Stimulated activated CD8-positive, alpha-beta memory T cell treated with anti-CD3 and anti-CD28 coated beads, Interleukin-12 subunit alpha, Interleukin-12 subunit beta, amount 100 ng/mL, for 1 hour (primary cell): ENCODE measurements around the gene ATP8B3.
"Not testable (repeated sequence)": the region's sequence is repeated elsewhere in the genome, so short reads cannot be mapped to it uniquely, and the experiment has no call there.

ENCODE experiments used
- DNase-seq: peaks from one replicate; pipeline ENCODE4 v3.0.0-alpha.2; 2020; ENCODE audit warnings: low read depth

The ATP8B3 gene

DNA sequence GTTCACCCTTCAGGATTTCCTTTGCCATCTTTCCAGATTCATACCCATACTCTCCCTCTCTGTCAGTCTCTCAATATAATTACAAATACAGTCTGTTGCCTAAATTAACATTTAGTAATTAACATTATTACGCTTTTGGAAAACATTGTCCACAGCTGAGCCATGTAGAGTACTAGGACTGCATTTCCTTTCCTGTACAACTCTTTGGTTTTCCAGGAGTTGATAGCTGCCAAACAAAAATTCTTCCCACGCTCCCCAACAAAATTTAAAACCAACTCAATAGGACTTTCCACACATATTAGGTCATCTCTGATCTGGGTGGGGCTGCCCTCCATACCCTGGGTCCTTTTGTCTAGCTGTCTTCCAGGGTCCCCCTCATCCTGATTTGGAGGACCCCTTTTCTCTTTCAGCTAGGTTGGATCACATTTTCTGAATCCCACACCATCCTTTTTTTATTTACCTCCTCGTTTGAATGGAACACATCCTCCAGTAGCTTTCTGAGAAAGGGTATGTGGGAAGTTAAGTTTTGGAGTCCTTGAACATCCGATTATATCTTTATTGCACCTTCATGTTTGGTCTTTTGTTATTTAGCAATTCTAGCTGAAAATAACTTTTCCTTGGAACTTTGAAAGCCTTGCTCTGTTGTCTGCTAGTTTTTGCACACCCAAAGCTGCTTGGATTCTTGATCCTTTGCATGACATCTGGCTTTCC, 41.1 kb downstream of the ATP8B3 start:
- DNase-seq: no peak

- no peak for DNase-seq
These were observed 42.5 kb downstream of the ATP8B3 start for GRCh38 chr19:1769645-1769985.

DNA sequence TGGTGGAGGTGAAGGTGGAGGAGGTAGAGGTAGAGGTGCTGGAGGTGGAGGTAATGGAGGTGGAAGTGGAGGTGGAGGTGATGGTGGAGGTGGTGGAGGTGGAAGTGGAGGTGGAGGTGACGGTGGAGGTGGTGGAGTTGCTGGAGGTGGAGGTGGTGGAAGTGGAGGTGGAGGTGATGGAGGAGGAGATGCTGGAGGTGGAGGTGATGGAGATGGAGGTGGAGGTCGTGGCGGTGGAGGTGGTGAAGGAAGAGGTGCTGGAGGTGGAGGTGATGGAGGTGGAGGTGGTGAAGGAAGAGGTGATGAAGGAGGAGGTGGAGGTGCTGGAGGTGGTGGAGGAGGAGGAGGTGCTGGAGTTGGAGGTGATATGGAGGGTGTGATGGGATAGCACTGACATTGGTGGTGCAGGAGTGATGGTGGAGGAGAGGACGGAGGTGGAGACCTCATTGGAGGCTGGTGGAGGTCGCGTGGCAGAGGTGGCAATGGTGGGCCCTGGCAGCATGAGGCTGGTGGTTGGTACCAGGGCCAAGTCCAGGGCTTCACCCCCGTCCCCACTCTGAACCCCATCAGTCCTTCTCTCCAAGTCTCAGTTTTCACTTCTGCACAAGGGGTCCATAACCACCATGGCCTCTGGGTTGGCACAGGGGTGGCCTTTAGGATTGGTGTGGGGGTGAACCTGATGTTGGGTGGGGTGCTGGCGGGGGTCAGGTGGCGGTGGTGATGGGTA, 43.0 kb downstream of the ATP8B3 start:
- DNase-seq: no peak

- DNase-seq: no peak
These were observed 43.8 kb downstream of the ATP8B3 start for GRCh38 chr19:1768248-1768647.

GRCh38 chr19:1767464-1767933, 44.6 kb downstream of the ATP8B3 start:
- DNase-seq: peak; percentile 32

- no peak for DNase-seq
These were observed 45.2 kb downstream of the ATP8B3 start for GRCh38 chr19:1766800-1767352.

DNA sequence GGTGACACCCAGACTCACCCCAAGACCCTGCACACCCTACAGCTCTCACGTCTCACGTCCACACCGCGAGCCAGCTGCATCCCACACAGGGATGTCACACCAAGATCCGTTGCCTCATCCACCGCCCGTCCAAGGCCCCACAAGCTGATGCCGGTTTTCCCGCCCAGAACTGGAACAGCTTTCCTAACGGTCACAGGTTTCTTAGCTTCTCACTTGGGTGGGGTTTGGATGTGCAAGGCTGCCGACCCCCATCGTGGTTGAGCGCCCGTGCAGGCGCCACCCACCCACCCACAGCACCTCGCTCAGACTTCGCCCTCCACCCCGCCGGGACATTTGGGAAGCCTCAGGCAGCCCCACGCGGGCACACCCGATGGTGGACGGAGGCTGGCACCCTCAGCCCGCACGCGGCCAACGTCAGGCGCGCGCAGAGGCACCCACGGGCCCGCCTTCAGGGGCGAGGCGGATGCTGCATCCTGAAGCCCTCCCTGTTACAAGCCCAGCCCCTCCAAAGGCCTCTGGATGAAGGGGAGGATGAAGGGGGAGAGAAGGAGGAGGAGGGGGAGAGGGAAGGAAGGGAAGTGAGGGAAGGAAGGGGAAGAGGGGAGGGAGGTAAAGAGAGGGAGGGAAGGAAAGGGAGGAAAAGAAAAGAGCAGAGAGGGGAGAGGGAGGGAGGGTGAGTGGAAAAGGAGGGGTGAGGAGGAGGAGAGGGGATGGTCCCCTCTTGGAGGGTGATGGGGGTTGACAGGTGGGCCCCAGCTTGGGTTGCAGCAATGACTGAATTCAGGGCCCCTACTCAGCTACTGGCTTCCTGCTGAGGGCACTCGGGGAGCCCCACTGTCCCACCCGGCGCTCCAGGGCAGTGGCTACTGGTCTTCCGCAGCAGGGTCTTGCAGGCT, 45.9 kb downstream of the ATP8B3 start:
- DNase-seq: no peak

DNA sequence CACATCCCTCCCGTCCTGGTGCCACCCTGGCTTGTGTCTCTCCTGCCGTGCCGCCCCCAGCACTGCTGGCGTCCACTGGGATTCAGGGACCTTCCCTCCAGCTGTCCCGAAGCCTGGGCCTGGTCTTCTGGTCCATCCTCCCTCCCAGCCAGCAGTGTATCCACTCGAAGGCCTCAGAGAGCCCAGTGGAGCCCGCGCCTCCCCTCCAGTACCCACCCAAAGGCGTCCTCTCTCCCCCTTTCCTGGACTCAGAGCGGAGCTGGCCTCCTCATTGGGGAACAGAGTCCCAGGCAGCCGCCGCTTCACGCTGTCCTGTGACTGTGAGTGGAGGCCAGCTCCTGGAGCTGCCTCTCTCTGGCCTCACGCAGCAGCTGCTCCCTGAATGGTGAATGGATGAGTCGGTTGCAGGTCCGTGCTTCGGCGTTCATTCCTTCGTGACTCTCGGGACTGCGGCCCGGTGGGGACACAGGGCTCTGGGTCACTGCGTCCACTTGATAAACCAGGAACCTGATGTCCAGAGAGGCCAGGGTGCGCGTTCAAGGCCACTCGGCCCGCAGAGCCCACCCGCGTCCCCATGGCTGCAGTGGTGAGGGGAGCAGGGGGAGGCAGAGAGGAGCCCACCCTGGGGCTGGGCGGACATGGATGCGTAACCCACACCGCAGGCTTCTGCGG, 46.7 kb downstream of the ATP8B3 start:
- no peak for DNase-seq

GRCh38 chr19:1764729-1765128, 47.3 kb downstream of the ATP8B3 start:
- no peak for DNase-seq

- DNase-seq: no peak
These were observed 48.1 kb downstream of the ATP8B3 start for GRCh38 chr19:1763648-1764639.

DNA sequence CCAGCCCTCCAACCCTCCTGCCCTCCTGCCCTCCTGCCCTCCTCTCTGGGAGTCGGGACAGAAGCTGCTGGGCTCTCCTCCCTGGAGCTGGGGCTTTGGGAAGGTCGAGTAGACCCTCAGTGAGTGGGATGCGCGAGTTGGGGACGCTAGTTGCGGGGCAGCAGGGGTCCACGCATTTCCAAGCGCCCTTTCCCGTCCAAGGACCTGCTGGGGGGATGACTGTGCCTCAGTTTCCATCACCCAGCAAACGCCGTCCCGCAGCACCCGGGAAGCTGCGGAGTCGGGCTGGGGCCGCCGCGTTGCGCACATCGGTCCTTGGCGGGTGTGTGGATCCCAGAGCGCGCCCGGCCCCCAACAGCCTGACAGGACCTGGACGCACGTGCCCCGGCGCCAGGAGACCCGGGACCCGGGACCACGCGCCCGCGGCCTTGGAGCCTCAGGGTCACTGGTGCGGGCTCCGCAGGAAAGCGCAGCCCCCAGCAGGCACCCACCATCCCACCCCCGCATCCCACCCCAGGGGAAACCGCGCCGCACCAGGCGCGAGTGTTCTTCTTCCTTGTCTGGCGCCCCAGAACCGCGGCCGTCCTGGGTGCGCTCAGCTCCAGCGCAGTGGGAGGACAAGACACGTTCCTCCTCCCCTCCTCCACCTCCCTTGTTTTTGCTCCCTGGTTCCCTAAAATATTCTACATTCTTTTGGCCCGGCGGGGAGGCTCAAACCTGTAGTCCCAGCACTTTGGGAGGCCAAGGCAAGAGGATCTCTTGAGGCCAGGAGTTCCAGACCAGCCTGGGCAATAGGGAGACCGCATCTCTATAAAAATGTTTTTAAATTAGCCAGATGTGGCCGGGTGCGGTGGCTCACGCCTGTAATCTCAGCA, 49.6 kb downstream of the ATP8B3 start:
- no peak for DNase-seq

- no peak for DNase-seq
These were observed 50.4 kb downstream of the ATP8B3 start for GRCh38 chr19:1761528-1762242.

DNA sequence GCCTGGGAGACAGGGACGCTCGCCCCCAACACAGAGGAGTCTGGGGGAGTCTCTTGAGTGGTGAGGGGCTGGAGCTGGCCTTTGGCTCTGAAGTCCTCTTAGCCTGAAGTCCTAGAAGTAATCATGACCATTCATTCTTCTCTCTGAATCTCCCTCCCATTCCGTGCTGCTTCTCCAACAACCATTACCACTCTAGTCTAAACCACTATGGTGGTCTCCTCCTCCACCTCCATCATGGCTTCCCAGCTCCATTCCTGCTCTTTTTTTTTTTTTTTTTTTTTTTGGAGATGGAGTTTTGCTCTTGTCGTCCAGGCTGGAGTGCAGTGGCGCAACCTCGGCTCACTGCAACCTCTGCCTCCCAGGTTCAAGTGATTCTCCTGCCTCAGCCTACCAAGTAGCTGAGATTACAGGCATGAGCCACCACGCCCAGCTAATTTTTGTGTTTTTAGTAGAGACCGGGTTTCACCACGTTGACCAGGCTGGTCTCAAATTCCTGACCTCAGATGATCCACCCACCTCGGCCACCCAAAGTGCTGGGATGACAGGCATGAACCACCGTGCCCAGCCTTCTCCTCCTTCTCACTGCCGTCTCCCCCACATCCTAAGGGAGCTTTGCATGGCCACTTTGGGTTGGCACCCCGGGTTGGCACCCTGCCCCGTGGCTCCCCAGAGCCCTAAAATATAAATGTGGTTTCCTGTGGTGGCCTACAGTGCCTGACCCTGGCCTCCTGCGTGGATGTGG, 51.1 kb downstream of the ATP8B3 start:
- DNase-seq: not testable (repeated sequence)

DNA sequence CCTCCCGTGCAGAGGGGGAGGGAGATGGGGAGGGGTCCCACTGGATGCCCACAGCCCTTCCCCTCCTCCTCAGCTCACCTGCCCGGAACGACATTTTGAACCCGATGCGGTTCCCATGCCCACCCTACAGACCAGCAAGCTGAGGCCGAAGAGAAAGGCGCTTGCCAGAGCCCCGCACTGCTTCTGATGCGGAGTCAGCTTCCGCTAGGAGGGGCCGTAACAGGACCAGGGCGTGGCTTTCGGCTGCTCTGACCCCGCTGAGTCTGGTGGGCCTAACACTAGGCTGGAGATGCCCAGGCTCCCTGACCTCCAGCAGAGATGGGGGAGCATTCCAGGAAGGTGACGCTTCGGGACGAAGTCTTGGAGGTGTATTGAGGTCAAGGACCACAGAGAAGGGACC, 52.1 kb downstream of the ATP8B3 start:
- DNase-seq: no peak

DNA sequence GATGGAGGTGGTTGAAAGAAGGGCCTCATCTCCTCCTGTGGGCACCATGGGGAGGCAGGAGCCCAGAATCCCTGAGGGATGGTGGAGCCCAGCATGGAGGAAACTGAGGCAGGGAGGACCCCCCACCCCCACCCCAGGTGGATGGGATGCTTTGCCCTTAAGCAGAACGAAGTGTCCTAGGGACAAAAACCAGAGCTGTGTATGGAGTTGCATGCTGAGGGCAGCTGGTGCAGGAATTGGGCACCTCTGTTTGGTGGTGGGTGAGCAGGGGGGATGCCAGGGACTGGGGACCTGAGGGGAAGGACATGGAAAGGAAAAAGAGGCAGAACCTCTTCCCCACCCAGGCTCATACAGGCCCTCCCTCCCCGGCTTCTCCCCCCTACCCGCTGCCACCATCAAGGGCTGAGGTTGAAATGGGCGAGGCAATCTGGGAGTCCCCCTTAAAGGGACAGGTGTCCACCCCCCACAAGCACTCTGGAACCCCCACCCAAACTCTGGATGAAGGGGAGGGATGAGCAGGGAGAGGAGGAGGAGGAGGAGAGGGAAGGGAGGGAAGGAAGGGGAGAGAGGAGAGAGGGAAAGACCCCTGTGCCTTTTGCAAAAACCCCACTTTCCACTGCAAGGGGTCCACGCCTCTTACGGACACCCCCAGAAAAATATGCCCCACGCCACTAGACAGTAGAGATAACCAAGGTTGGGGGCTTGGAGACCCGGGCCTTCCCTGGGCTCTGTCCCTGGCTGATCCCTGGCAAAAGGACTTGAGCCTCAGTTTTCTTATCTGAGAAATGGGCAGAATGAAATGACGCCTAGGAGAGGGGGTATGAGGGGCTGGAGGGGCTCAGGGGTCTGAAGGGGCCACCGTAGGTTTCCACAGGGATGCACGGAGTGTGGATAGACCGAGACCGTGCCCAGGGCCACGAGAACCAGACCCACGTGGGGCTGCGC, 52.8 kb downstream of the ATP8B3 start:
- no peak for DNase-seq

DNA sequence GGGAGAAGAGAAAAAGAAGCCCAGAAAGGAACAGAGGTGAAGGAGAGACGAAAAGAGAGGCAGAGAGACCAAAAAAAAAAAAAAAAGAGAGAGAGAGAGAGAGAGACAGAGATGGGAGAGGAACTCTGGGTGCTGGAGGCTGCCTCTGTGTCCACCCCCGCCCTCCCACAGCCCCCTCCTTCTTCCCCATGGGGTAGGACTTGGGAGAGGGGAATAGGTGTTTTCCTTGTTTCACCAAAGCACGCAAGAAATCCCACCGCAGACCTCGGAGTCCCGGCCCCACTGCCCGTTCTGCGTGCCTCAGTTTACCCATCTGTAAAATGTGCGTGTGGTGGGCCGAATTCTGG, 53.9 kb downstream of the ATP8B3 start:
- DNase-seq: no peak
